Measurements from ENCODE around the gene EREG. TPM values are rescaled to one million over a fixed set of nuclear protein-coding genes. Genes with fewer than 3 reads are reported as not detected.

EREG gene, protein sequence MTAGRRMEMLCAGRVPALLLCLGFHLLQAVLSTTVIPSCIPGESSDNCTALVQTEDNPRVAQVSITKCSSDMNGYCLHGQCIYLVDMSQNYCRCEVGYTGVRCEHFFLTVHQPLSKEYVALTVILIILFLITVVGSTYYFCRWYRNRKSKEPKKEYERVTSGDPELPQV
- not detected in 2 replicates for total RNA-seq
- long read RNA-seq = 0 reads

DNA sequence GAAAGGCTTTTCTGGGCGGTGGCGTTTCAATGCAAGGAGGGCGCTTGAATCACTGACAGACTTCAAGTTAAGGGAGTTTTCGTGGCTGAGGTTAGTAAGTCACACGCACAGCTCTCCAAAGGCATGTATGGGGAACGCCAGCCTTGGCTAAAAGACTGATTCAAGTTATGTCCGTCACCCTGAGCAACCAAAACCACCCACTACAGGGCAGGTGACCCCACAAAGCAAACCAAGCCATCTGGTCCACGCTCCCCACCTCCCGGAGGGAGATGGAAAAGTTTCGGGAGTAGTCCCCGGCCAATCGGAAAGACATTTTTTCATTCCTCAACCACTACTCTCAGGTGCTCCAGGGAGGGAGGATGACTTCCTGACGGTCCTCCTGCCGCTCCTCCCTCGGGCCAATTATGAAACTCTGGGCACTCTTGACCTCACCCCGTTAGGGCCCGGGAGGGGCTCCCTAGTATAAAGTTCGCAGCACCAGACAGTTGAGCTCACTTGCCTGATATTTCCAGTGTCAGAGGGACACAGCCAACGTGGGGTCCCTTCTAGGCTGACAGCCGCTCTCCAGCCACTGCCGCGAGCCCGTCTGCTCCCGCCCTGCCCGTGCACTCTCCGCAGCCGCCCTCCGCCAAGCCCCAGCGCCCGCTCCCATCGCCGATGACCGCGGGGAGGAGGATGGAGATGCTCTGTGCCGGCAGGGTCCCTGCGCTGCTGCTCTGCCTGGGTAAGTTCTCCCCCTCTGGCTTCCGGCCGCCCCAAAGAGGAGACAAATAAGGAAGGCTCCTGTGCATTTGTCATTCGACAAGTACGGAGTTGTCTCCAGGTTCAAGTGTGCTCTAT is at the start of gene EREG:
TSS of gene EREG (plus strand) at position 494 of the 840 bp plus-strand sequence. CDS start at position 658, 164 bp downstream.
- H3K27me3 Mint-ChIP-seq (ENCODE audit: low read depth) = peaks cover 53% of the 10 kb centered on the region
- H3K27ac Mint-ChIP-seq (ENCODE audit: unreplicated experiment) = no peak within 1 kb of the TSS
- H3K4me3 Mint-ChIP-seq = peak within 1 kb of the TSS; percentile 76
- H3K4me1 Mint-ChIP-seq = peaks cover 17% of the 10 kb centered on the region
- TF ChIP-seq, protein P1, sequence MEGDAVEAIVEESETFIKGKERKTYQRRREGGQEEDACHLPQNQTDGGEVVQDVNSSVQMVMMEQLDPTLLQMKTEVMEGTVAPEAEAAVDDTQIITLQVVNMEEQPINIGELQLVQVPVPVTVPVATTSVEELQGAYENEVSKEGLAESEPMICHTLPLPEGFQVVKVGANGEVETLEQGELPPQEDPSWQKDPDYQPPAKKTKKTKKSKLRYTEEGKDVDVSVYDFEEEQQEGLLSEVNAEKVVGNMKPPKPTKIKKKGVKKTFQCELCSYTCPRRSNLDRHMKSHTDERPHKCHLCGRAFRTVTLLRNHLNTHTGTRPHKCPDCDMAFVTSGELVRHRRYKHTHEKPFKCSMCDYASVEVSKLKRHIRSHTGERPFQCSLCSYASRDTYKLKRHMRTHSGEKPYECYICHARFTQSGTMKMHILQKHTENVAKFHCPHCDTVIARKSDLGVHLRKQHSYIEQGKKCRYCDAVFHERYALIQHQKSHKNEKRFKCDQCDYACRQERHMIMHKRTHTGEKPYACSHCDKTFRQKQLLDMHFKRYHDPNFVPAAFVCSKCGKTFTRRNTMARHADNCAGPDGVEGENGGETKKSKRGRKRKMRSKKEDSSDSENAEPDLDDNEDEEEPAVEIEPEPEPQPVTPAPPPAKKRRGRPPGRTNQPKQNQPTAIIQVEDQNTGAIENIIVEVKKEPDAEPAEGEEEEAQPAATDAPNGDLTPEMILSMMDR (conservative IDR thresholded peaks at IDR 0.05) = no peak
- peak; percentile 45 for DNase-seq (ENCODE audit: low read depth, low spot score)
- no peaks in the 10 kb centered on the region for H3K36me3 Mint-ChIP-seq (ENCODE audit: low read depth)
- no peaks in the 10 kb centered on the region for H3K9me3 Mint-ChIP-seq

DNA sequence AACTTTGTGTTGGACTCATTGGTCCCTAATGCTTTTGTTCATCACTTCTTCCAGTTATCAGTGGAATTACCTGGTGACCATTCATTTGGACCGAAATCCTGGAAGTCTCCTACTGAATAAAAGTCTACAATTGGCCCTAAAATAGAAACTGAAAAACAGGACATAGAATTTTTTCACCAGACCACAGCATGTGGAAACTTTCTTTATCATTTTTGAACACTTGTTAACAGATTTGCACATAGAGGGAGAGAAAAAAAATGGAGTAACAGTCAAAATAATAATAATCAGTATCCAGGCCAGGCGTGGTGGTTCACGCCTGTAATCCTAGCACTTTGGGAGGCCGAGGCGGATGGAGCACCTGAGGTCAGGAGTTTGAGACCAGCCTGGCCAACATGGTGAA is 49.6 kb upstream of the EREG start:
- H3K27ac Mint-ChIP-seq (ENCODE audit: unreplicated experiment) = no peak overlapping the region
- no peaks in the 10 kb centered on the region for H3K36me3 Mint-ChIP-seq (ENCODE audit: low read depth)
- TF ChIP-seq, protein P1 (conservative IDR thresholded peaks at IDR 0.05) = no peak
- no peaks in the 10 kb centered on the region for H3K27me3 Mint-ChIP-seq (ENCODE audit: low read depth)
- H3K4me3 Mint-ChIP-seq = no peak overlapping the region
- DNase-seq (ENCODE audit: low read depth, low spot score) = no peak
- H3K4me1 Mint-ChIP-seq = peaks cover 3% of the 10 kb centered on the region
- H3K9me3 Mint-ChIP-seq = no peaks in the 10 kb centered on the region

DNA sequence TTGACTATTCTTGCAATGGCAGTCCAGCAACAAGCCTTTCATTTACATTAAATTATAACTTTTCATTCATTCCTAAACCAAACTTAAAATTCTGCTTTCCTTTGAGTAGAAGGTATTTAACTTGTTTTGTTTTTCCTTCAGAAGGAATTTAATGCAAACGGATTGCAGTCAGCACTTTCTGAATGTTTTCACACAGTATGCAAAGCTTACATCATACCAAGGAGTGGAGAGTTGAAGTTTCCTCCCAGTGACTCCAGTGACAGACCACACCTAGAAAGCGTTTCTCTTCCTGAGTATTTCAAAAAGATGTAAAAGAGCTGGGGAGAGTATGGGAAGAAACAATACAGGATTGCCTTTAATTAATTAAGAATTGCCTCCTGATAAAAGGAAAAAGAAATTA is 48.5 kb upstream of the EREG start:
- H3K4me1 Mint-ChIP-seq = peaks cover 3% of the 10 kb centered on the region
- H3K9me3 Mint-ChIP-seq = no peaks in the 10 kb centered on the region
- H3K36me3 Mint-ChIP-seq (ENCODE audit: low read depth) = no peaks in the 10 kb centered on the region
- no peak overlapping the region for H3K27ac Mint-ChIP-seq (ENCODE audit: unreplicated experiment)
- TF ChIP-seq, protein P1 (conservative IDR thresholded peaks at IDR 0.05) = no peak
- no peaks in the 10 kb centered on the region for H3K27me3 Mint-ChIP-seq (ENCODE audit: low read depth)
- DNase-seq (ENCODE audit: low read depth, low spot score) = no peak
- H3K4me3 Mint-ChIP-seq = no peak overlapping the region

DNA sequence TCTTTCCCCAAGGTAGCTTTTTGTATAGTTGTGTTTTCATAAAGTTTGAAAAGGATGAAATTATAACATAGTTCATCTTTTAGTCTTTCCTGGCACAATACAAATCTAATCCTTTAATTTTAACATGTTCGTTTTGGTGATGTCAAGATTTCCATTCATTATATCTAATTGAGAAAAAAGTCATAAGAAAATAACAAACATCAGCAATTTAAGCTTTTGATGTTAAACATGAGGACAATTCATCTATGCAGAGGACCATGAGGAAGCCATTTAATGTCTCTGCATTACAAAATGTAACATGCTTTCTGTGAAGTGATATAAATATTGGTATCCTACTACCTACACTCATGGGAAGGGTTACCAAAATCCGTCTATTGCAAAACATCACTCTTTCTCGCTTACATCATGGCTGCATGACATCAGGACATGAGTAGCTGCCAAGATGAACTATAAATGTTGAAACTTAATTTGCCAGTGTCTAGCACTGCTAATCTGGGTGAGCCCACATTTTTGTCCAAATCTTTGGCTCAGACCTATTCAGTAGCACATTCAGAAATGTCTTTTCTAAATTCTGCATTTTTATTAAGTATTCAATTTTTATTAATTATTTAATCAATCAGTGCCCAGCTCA is 47.2 kb upstream of the EREG start:
- no peak overlapping the region for H3K27ac Mint-ChIP-seq (ENCODE audit: unreplicated experiment)
- H3K4me1 Mint-ChIP-seq = no peaks in the 10 kb centered on the region
- no peak for DNase-seq (ENCODE audit: low read depth, low spot score)
- TF ChIP-seq, protein P1 (conservative IDR thresholded peaks at IDR 0.05) = no peak
- H3K4me3 Mint-ChIP-seq = no peak overlapping the region
- H3K9me3 Mint-ChIP-seq = no peaks in the 10 kb centered on the region
- no peaks in the 10 kb centered on the region for H3K36me3 Mint-ChIP-seq (ENCODE audit: low read depth)
- H3K27me3 Mint-ChIP-seq (ENCODE audit: low read depth) = peaks cover 5% of the 10 kb centered on the region

DNA sequence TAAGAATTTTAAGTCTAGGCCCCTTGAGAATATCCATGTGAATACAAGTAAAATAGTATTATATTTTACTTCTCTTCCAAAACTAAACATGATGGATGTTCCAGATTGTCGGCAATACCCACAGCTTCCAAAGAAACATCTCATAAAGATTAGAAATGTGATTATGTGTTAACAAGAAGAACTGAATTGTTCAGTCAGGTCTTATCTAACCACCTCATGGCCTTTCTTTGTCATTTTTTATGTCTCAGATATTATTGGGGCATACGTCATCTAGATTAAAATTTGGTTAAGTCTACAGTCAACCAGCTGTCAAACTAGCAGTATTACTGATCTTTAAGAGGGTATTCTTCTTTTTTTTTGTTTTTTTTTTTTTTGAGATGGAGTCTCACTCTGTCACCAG is 46.7 kb upstream of the EREG start:
- DNase-seq (ENCODE audit: low read depth, low spot score) = no peak
- peaks cover under 1% of the 10 kb centered on the region for H3K4me1 Mint-ChIP-seq
- no peaks in the 10 kb centered on the region for H3K9me3 Mint-ChIP-seq
- no peak overlapping the region for H3K27ac Mint-ChIP-seq (ENCODE audit: unreplicated experiment)
- no peak overlapping the region for H3K4me3 Mint-ChIP-seq
- TF ChIP-seq, protein P1 (conservative IDR thresholded peaks at IDR 0.05) = no peak
- peaks cover 5% of the 10 kb centered on the region for H3K27me3 Mint-ChIP-seq (ENCODE audit: low read depth)
- no peaks in the 10 kb centered on the region for H3K36me3 Mint-ChIP-seq (ENCODE audit: low read depth)
